Measurements from ENCODE around the gene DNAH1. TPM values are rescaled to one million over a fixed set of nuclear protein-coding genes. Genes with fewer than 3 reads are reported as not detected.

Gene DNAH1
- total RNA-seq, 1 donor from 2014 or later, result 0.80 TPM

DNA sequence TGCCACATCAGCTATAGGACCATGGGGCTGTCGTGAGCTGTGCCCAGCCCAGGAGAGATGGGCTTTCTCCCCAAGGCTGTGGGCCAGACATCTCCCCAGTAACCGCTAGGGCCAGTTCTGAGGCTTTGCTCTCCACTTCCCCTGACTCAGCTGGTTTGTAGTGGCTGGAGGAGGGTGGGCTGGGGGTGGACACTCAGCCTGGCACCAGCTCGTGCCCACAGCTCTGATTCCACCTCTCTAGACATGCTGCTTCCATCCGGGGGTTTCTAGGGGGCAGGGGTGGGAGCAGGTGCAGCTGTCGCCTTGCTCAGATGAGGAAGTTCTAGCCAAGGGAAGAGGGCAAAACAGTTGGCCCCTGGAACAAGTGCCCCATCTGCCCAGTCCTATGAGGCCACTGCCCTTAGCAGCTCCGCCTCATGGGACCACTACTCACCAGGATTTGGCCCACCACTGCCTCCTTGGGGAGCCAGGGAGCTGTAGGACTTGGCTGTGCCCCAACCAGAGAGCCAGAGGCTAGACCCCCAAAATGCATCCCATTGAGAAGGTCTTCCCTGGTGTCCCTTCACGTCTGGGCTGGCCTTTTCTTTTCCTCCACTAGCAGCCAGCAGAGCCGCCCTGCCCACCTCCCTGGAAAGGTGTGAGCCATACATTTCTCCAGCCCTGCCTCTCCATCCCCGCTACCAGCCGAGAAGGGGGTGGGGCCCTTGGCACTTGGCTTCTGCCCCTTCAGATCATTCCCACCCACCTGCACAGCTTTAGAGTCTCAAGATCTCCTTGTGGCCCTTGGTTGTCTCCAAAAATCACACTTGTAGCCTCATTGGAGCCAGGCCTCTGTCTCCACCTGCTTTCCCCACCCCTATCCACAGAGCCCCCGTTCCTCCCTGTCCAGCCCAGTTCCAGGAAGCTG lies 18.6 kb upstream of the DNAH1 start:
- no peak overlapping the region for H3K27ac ChIP-seq
- H3K36me3 ChIP-seq, result no peaks in the 10 kb centered on the region
- peaks cover 32% of the 10 kb centered on the region for H3K4me1 ChIP-seq
- Mint-ChIP-seq H3K4me3 (peak overlapping the region; percentile 78), H3K27me3 (ENCODE audit: insufficient read depth, low read depth) (peaks cover 15% of the 10 kb centered on the region), H3K27ac (peak overlapping the region; percentile 46), H3K9me3 (no peaks in the 10 kb centered on the region), H3K36me3 (peaks cover 4% of the 10 kb centered on the region), H3K4me1 (peaks cover 50% of the 10 kb centered on the region)
- TF ChIP-seq EZH2 (IDR thresholded peaks at IDR 0.05) (no peak), EZH2phosphoT487 (IDR thresholded peaks at IDR 0.05) (no peak)
- TF ChIP-seq, protein P1, sequence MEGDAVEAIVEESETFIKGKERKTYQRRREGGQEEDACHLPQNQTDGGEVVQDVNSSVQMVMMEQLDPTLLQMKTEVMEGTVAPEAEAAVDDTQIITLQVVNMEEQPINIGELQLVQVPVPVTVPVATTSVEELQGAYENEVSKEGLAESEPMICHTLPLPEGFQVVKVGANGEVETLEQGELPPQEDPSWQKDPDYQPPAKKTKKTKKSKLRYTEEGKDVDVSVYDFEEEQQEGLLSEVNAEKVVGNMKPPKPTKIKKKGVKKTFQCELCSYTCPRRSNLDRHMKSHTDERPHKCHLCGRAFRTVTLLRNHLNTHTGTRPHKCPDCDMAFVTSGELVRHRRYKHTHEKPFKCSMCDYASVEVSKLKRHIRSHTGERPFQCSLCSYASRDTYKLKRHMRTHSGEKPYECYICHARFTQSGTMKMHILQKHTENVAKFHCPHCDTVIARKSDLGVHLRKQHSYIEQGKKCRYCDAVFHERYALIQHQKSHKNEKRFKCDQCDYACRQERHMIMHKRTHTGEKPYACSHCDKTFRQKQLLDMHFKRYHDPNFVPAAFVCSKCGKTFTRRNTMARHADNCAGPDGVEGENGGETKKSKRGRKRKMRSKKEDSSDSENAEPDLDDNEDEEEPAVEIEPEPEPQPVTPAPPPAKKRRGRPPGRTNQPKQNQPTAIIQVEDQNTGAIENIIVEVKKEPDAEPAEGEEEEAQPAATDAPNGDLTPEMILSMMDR (IDR thresholded peaks at IDR 0.05), result no peak
- H3K9ac ChIP-seq, result no peak overlapping the region
- H3F3A ChIP-seq (ENCODE audit: low read depth), result peaks cover 22% of the 10 kb centered on the region
- no peaks in the 10 kb centered on the region for H3K27me3 ChIP-seq
- H3K4me2 ChIP-seq, result peak overlapping the region; percentile 88
- no peak overlapping the region for H2AFZ ChIP-seq (replicated peaks)
- DNase-seq (ENCODE audit: low spot score), result no peak
- no peaks in the 10 kb centered on the region for H3K79me2 ChIP-seq (ENCODE audit: low read depth)
- no peaks in the 10 kb centered on the region for H3K9me3 ChIP-seq (ENCODE audit: low read depth)
- peak overlapping the region; percentile 52 for H3K4me3 ChIP-seq
- H4K20me1 ChIP-seq (ENCODE audit: low read depth), result no peaks in the 10 kb centered on the region

DNA sequence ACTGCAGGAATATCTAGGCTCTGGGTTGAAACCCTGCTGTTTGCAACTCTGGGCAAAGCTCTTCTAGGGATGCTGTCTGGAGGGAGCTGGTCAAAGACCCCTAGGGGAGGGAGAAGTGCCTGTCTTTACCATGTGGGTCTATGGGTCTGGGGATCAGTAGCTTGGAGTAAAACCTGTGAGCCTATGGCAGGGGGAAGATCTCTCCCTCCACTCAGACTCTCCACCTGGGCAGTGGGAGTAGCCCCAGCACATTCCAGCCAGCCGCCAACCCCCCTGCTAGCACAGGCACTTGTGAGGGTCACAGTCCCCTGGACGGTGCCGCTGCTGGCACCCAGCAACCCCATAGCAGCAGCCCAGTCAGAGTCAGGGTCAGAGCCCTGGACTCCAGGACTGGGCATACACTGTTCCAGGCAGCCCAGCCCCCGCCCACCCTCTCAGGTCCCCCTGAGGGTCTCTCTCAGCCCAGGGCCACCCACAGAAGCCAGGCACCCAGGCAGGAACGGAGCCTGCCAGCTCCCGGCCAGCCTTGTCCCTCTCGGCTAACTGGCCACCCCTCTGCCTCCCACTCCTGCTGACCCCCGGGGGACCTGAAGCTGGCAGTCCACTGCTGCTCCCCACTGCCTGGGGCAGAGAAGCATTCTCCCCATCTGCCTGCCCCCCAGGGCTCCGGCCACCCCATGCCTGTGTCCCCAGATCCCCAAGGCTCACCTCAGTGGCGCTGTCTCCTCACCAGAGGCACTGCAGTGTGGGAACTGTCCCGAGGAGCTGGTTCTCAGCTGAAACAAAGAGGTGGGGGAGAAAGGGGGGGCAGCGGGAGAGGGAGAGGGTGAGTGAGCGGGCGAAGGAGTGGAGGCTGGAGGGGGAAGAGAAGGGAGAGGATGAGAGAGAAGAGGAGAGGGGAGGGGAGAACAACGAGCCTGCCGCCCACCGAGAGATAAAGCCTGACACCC lies 17.7 kb upstream of the DNAH1 start:
- H3K9me3 ChIP-seq (ENCODE audit: low read depth), result no peaks in the 10 kb centered on the region
- peak overlapping the region; percentile 88 for H3K4me2 ChIP-seq
- no peak overlapping the region for H3K9ac ChIP-seq
- H3K36me3 ChIP-seq, result no peaks in the 10 kb centered on the region
- peaks cover 24% of the 10 kb centered on the region for H3F3A ChIP-seq (ENCODE audit: low read depth)
- H3K4me1 Mint-ChIP-seq, result peaks cover 55% of the 10 kb centered on the region
- no peaks in the 10 kb centered on the region for H4K20me1 ChIP-seq (ENCODE audit: low read depth)
- TF ChIP-seq, protein P1 (IDR thresholded peaks at IDR 0.05), result peak; percentile 20
- no peak for TF ChIP-seq EZH2phosphoT487 (IDR thresholded peaks at IDR 0.05)
- no peak for TF ChIP-seq EZH2 (IDR thresholded peaks at IDR 0.05)
- peak overlapping the region; percentile 94 for H3K27ac Mint-ChIP-seq
- peaks cover 4% of the 10 kb centered on the region for H3K36me3 Mint-ChIP-seq
- H3K9me3 Mint-ChIP-seq, result no peaks in the 10 kb centered on the region
- H3K27ac ChIP-seq, result no peak overlapping the region
- H3K79me2 ChIP-seq (ENCODE audit: low read depth), result no peaks in the 10 kb centered on the region
- peaks cover 41% of the 10 kb centered on the region for H3K4me1 ChIP-seq
- peak; percentile 76 for DNase-seq (ENCODE audit: low spot score)
- H3K4me3 Mint-ChIP-seq, result peak overlapping the region; percentile 78
- peak overlapping the region; percentile 36 for H2AFZ ChIP-seq (replicated peaks)
- peaks cover 15% of the 10 kb centered on the region for H3K27me3 Mint-ChIP-seq (ENCODE audit: insufficient read depth, low read depth)
- peak overlapping the region; percentile 52 for H3K4me3 ChIP-seq
- H3K27me3 ChIP-seq, result no peaks in the 10 kb centered on the region

DNA sequence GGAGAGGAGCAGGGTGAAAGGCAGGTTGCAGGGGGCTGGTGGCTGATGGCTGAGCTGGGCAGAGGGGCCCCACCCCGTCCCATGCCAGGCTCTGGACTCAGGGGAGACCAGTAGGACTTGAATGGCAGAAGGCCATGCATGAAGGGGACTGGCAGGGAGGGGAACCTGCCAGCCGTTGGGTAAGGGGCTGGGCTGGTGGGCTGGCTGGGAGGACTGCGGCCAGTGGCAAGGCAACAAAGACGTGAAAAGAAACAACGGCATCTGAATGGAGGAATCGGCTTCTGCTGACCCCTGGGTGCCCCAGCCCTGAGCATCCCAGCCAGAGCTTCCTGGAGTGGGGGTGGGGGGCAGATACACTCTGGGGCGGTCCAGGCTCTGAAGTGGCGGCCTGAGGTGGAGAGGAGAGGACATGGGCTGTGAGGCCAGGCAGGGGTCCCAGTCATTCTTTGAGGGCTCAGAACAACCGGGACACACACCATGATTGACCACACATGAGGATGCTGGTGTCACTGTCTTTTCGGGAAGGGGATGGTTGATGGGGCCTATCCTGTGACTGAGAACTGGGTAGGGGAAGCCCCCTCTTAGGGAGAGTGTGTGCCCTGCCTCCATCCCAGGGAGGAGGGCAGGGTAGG lies 16.8 kb upstream of the DNAH1 start:
- no peak overlapping the region for H3K9ac ChIP-seq
- H3F3A ChIP-seq (ENCODE audit: low read depth), result peaks cover 24% of the 10 kb centered on the region
- no peaks in the 10 kb centered on the region for H3K79me2 ChIP-seq (ENCODE audit: low read depth)
- H4K20me1 ChIP-seq (ENCODE audit: low read depth), result no peaks in the 10 kb centered on the region
- Mint-ChIP-seq H3K27me3 (ENCODE audit: insufficient read depth, low read depth) (peaks cover 16% of the 10 kb centered on the region), H3K27ac (peak overlapping the region; percentile 94), H3K4me1 (peaks cover 55% of the 10 kb centered on the region), H3K4me3 (peak overlapping the region; percentile 78), H3K36me3 (peaks cover 4% of the 10 kb centered on the region), H3K9me3 (no peaks in the 10 kb centered on the region)
- peak overlapping the region; percentile 88 for H3K4me2 ChIP-seq
- H3K4me3 ChIP-seq, result peak overlapping the region; percentile 52
- H2AFZ ChIP-seq (replicated peaks), result peak overlapping the region; percentile 36
- H3K27ac ChIP-seq, result no peak overlapping the region
- no peaks in the 10 kb centered on the region for H3K36me3 ChIP-seq
- peak; percentile 56 for DNase-seq (ENCODE audit: low spot score)
- no peaks in the 10 kb centered on the region for H3K9me3 ChIP-seq (ENCODE audit: low read depth)
- TF ChIP-seq EZH2 (IDR thresholded peaks at IDR 0.05) (no peak), EZH2phosphoT487 (IDR thresholded peaks at IDR 0.05) (no peak)
- TF ChIP-seq, protein P1 (IDR thresholded peaks at IDR 0.05), result no peak
- H3K4me1 ChIP-seq, result peaks cover 42% of the 10 kb centered on the region
- H3K27me3 ChIP-seq, result no peaks in the 10 kb centered on the region

Measured in neural progenitor cell (in vitro differentiated cells).